Heart right ventricle (tissue), 16 donors: ENCODE results near the gene NME8. TPM values are rescaled to one million over a fixed set of nuclear protein-coding genes. Genes with fewer than 3 reads are reported as not detected.
"Not testable (repeated sequence)": the region's sequence is repeated elsewhere in the genome, so short reads cannot be mapped to it uniquely, and the experiment has no call there.

ENCODE experiments used
- ATAC-seq, 8 donors: fragments of 200-7000 bp; cut with Tn5 transposase; one replicate each; pipeline ENCODE4 v1.9.1; 2020; ENCODE audit warnings: mild to moderate bottlenecking in 8 of 8, moderate library complexity in 8 of 8, moderate number of reproducible peaks in 1 of 8
- DNase-seq, 2 donors: peaks; one replicate each; pipeline ENCODE4 v3.0.0-alpha.2; 2020
- H3K27ac ChIP-seq, 10 donors: fragments of 200-600 bp; sonication (generic) in 2 of 10; one replicate each; pipeline versions ENCODE4 v1.5.0 to v1.8.0; 2020 to 2022; ENCODE audit warnings: mild to moderate bottlenecking in 3 of 10
- H3K27me3 ChIP-seq, 7 donors: fragments of 200-600 bp; one replicate each; pipeline ENCODE4 v1.8.0; 2021 to 2022; ENCODE audit warnings: mild to moderate bottlenecking in 2 of 7
- H3K36me3 ChIP-seq, 9 donors: fragments of 200-600 bp; sonication (generic) in 1 of 9; one replicate each; pipeline versions ENCODE4 v1.5.0 to v1.8.0; 2020 to 2022; ENCODE audit warnings: mild to moderate bottlenecking in 2 of 9
- H3K4me1 ChIP-seq, 9 donors: fragments of 200-600 bp; sonication (generic) in 1 of 9; one replicate each; pipeline versions ENCODE4 v1.5.0 to v1.8.0; 2020 to 2022; ENCODE audit warnings: mild to moderate bottlenecking in 4 of 9
- H3K4me3 ChIP-seq, 10 donors: fragments of 200-600 bp; sonication (generic) in 2 of 10; one replicate each; pipeline versions ENCODE4 v1.5.0 to v1.8.0; 2020 to 2022; ENCODE audit warnings: mild to moderate bottlenecking in 7 of 10, moderate library complexity in 2 of 10
- H3K9me3 ChIP-seq, 11 donors: fragments of 200-600 bp in 10 of 11; sonication (generic) in 2 of 11; one replicate each; pipeline versions ENCODE4 v1.5.0 to v1.8.0; 2013 to 2022; ENCODE audit warnings: mild to moderate bottlenecking in 2 of 11, control low read depth in 1 of 11, moderate library complexity in 1 of 11
- CTCF ChIP-seq, 9 donors: fragments of 200-600 bp; sonication (generic) in 2 of 9; IDR thresholded peaks; one replicate each; pipeline versions ENCODE4 v1.5.0 to v1.8.0; 2021 to 2022; ENCODE audit warnings: antibody characterized with exemption in 9 of 9, mild to moderate bottlenecking in 5 of 9, moderate library complexity in 1 of 9
- WGBS, 2 donors: extraction: QIAGEN DNeasy Blood & Tissue Kit; methylation state at CpG; one replicate each; pipeline ENCODE4 v1.1.7; 2013; ENCODE audit warnings: inconsistent platforms in 1 of 2; 5-methylcytosine and 5-hydroxymethylcytosine counted together
- intact Hi-C, 10 donors: fragments of 100-400 bp; cut with DNase I; formaldehyde crosslinking; loops; one replicate each; pipeline versions ENCODE4 v1.11.1 to v1.14.2; 2022
- long read RNA-seq, 3 donors: library from polyadenylated mRNA; unstranded; transcript quantifications; one replicate each; pipeline ENCODE4 v2.0.0, GENCODE V29; 2020 to 2021
- polyA plus RNA-seq, 2 donors: library from polyadenylated mRNA; stranded (reverse); fragments of 200-250 nt; gene quantifications; one replicate each; pipeline ENCODE4 v1.2.3, GENCODE V29; 2013
- total RNA-seq, 10 donors: library from RNA; stranded (reverse); fragmentation: NEBNext Ultra II Directional in 3 of 10; extraction: Animal tissue kit (Norgen Biotek cat#: 25700) in 3 of 10; gene quantifications; one replicate each; pipeline versions ENCODE4 v1.2.1 to v1.2.4, GENCODE V29; 2021 to 2023
- donor health status: Arrhythmogenic right ventricular cardiomyopathy.
- donor health status: ischemic (EF 13 %, LVEDD 7.1; RV severe dilation, severe dysfunction).
- donor health status: healthy with polysubstance abuse.
- donor health status: DM: no; HTN: yes; CAD: no.
- donor health status: DM: no; HTN: no; CAD: no.
- donor health status: ischemic (EF 25% LVEDD 6.9; RV normal size, moderate dysfunction).
- donor health status: ischemic (EF 25% LVEDD 5.7; RV mildly dilated, moderate dysfunction).
- donor health status: healthy.
- donor health status: DM: yes; HTN: yes; CAD: no.
- donor health status: Ischemic cardiomyopathy.
- donor health status: ischemic (EF 35%, LVEDD 5.7; RV mildly dilated, moderate dysfunction).
- donor health status: nonischemic (EF 11% LVEDD 7.7; RV severe dilation, severe dysfunction).
- donor health status: DM: yes; HTN: yes; CAD: no.
- donor health status: PGD.
- donor health status: ischemic (EF 29% LVEDD 5.4; RV normal size, mild dysfunction).
- donor health status: nonischemic (EF 23%, LVEDD 6.1; RV moderate dilation, normal function).

The NME8 gene
- total RNA-seq (under 1 TPM in 2 of 10 donors, not detected in 8; 0.15 to 0.19 TPM), polyA plus RNA-seq (not detected)
- long read RNA-seq, donor 1, result 0 reads
- long read RNA-seq, donor 2, result 0 reads
- long read RNA-seq, donor 3, result 0 reads

GRCh38 chr7:37848297-37848696 is at the start of gene NME8:
NME8 (plus strand) TSS chr7:37848597; CDS start chr7:37850267, 1,670 bp downstream.
- Histone ChIP-seq H3K36me3 (no peaks in the 10 kb centered on the region), H3K4me1 (no peaks in the 10 kb centered on the region), H3K4me3 (no peak within 1 kb of the TSS), H3K9me3 (peaks cover 0 to 3% (median 0%) of the 10 kb centered on the region in 11 donors), H3K27ac (no peak within 1 kb of the TSS), H3K27me3 (no peaks in the 10 kb centered on the region)
- no peak for ATAC-seq
- WGBS, 2 donors, result 67 to 87% methylated on average over 7 of the region's 7 CpGs
- no peak for TF ChIP-seq CTCF (IDR thresholded peaks at IDR 0.05)
- intact Hi-C loops, result no loop called here
- DNase-seq, result no peak

GRCh38 chr7:37806152-37806551 is 42.2 kb upstream of the NME8 start:
- no peaks in the 10 kb centered on the region for H3K27me3 ChIP-seq
- no peak overlapping the region for H3K4me3 ChIP-seq
- intact Hi-C loops, result no loop called here
- H3K36me3 ChIP-seq, result no peaks in the 10 kb centered on the region
- TF ChIP-seq CTCF (IDR thresholded peaks at IDR 0.05), result no peak
- DNase-seq, result no peak
- H3K9me3 ChIP-seq, result peaks cover 0 to 9% (median 0%) of the 10 kb centered on the region in 11 donors
- no peaks in the 10 kb centered on the region for H3K4me1 ChIP-seq
- H3K27ac ChIP-seq, result no peak overlapping the region
- no peak for ATAC-seq
- WGBS, 2 donors, result 85 to 88% methylated on average over 2 of the region's 2 CpGs

GRCh38 chr7:37812161-37812580 is 36.2 kb upstream of the NME8 start:
- ATAC-seq, H3K4me3 ChIP-seq, H3K36me3 ChIP-seq, intact Hi-C loops, DNase-seq, H3K4me1 ChIP-seq, H3K27me3 ChIP-seq, H3K27ac ChIP-seq: not testable (repeated sequence)
- peaks cover 0 to 16% (median 0%) of the 10 kb centered on the region in 11 donors for H3K9me3 ChIP-seq
- 71 to 82% methylated on average over 1 of the region's 1 CpG for WGBS, 2 donors

GRCh38 chr7:37815671-37816371 is 32.6 kb upstream of the NME8 start:
- ATAC-seq (no peak), DNase-seq (no peak)
- TF ChIP-seq CTCF (IDR thresholded peaks at IDR 0.05), result no peak
- H3K9me3 ChIP-seq, result peaks cover 0 to 28% (median 0%) of the 10 kb centered on the region in 11 donors
- H3K4me1 ChIP-seq, result no peaks in the 10 kb centered on the region
- no peaks in the 10 kb centered on the region for H3K27me3 ChIP-seq
- no peak overlapping the region for H3K27ac ChIP-seq
- no peak overlapping the region for H3K4me3 ChIP-seq
- 70 to 72% methylated on average over 2 of the region's 2 CpGs for WGBS, 2 donors
- intact Hi-C loops, result no loop called here
- H3K36me3 ChIP-seq, result no peaks in the 10 kb centered on the region
